A673 (cell line): ENCODE results near the gene RALGPS1. TPM values are rescaled to one million over a fixed set of nuclear protein-coding genes. Genes with fewer than 3 reads are reported as not detected.

Experiments
- BruUV-seq: library from RNA; stranded (reverse); fragments of 400-500 nt; replicated peaks from 2 replicates; lab custom pipeline; 2021; lab: Mats Ljungman, UMichigan
- CTCF ChIA-PET: fragments of 300-600 bp; sonication (Branson Sonifier 250); formaldehyde crosslinking; loops from one replicate; lab custom pipeline; 2022; ENCODE audit warnings: antibody characterized with exemption; lab: Charles Lee
- POLR2A ChIA-PET: fragments of 300-600 bp; sonication (Branson Sonifier 250); formaldehyde crosslinking; loops from one replicate; lab custom pipeline; 2022; ENCODE audit warnings: antibody characterized with exemption; ENCODE audit not compliant: low non-redundant PET; lab: Charles Lee
- DNase-seq: peaks from one replicate; pipeline ENCODE4 v3.0.0-alpha.2; 2015; ENCODE audit warnings: low spot score
- H3K27ac ChIP-seq: fragments of 200-600 bp; sonication (generic); 2 replicates; pipeline ENCODE4 v1.5.1; 2016; ENCODE audit warnings: mixed run types, low read depth, mild to moderate bottlenecking, mixed read lengths, antibody characterized with exemption, low read length; ENCODE audit not compliant: poor library complexity, severe bottlenecking
- H3K27me3 ChIP-seq: fragments of 200-600 bp; sonication (generic); replicated peaks from 2 replicates; pipeline ENCODE4 v1.6.1; 2017; ENCODE audit warnings: mixed run types, low read depth, mild to moderate bottlenecking, mixed read lengths, antibody characterized with exemption, low read length; ENCODE audit not compliant: insufficient read depth, poor library complexity
- H3K36me3 ChIP-seq: fragments of 200-600 bp; sonication (generic); 2 replicates; pipeline ENCODE4 v1.6.1; 2016; ENCODE audit warnings: mixed run types, mild to moderate bottlenecking, mixed read lengths, antibody characterized with exemption, low read length; ENCODE audit not compliant: insufficient read depth, poor library complexity, severe bottlenecking
- H3K4me1 ChIP-seq: fragments of 200-600 bp; sonication (generic); 2 replicates; pipeline ENCODE4 v1.6.1; 2017; ENCODE audit warnings: mixed run types, mild to moderate bottlenecking, mixed read lengths, antibody characterized with exemption, low read length; ENCODE audit not compliant: insufficient read depth, poor library complexity, severe bottlenecking
- H3K4me3 ChIP-seq: fragments of 200-600 bp; sonication (generic); 2 replicates; pipeline ENCODE4 v1.5.1; 2016; ENCODE audit warnings: low read depth, mixed run types, mild to moderate bottlenecking, mixed read lengths, low read length; ENCODE audit not compliant: poor library complexity, severe bottlenecking
- H3K9me3 ChIP-seq: fragments of 200-600 bp; sonication (generic); 2 replicates; pipeline ENCODE4 v1.6.1; 2016; ENCODE audit warnings: mixed run types, low read depth, mild to moderate bottlenecking, mixed read lengths, antibody characterized with exemption, low read length; ENCODE audit not compliant: poor library complexity, severe bottlenecking
- CTCF ChIP-seq: fragments of 300-800, 200-600 bp; sonication (generic); conservative IDR thresholded peaks from 2 replicates; pipeline ENCODE4 v1.5.1; 2017; ENCODE audit warnings: low read depth, mild to moderate bottlenecking, antibody characterized with exemption, low read length, moderate library complexity, mixed read lengths
- EZH2 ChIP-seq: fragments of 200-600 bp; sonication (generic); IDR thresholded peaks from 2 replicates; pipeline ENCODE4 v1.6.1; 2017; ENCODE audit warnings: borderline replicate concordance, low read depth, mild to moderate bottlenecking, mixed read lengths, antibody characterized with exemption, low read length; ENCODE audit not compliant: poor library complexity, severe bottlenecking
- intact Hi-C: fragments of 100-400 bp; cut with micrococcal nuclease; formaldehyde crosslinking; loops from one replicate; pipeline ENCODE4 v1.10.0; 2022; ENCODE audit not compliant: unreplicated experiment
- total RNA-seq: library from RNA; stranded (reverse); gene quantifications from 2 replicates; pipeline ENCODE4 v1.2.3, GENCODE V29; 2021

RALGPS1 gene
- total RNA-seq, 1 experiment from 2014 or later = 3.9 TPM

DNA sequence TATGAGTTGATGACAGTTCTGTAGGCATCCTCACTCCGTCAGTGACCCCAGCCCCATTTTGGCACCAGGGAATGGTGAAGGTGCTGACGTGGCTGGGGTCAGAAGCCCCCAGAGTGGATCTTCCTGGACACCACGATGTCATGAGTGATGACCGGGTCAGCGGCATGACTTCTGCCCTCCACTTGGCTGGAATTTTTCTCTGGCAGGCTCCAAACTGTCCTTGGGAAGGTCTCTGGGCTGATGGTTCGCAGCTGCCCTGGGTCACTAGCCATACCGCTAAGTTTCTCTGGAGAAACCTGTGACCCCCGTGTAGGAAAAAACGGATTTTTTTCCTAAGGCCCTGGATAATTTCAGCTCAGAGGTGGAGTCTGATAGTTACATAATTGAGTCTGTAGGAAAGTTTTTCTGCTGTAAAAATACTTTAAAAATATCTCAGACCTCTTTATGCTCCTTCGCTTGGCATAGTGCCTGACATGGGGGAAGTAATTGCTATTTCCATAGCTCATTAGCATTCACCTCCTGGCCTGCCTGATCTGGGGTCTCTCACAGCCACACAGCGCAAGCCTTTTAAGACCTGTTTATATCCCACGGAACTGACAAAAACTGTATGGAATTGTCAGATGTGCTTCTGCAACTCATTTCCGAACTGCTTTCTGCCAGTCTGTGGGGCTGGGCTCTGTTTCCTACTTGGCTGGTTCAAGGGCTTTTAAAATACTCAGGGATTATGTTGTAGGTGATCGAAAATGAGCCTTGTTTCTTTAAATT lies 138.7 kb downstream of the RALGPS1 start:
- DNase-seq = no peak
- no peaks in the 10 kb centered on the region for H3K9me3 ChIP-seq
- H3K27me3 ChIP-seq = no peaks in the 10 kb centered on the region
- H3K4me1 ChIP-seq = peaks cover 23% of the 10 kb centered on the region
- no peaks in the 10 kb centered on the region for H3K36me3 ChIP-seq
- H3K27ac ChIP-seq = no peak overlapping the region
- TF ChIP-seq CTCF (no peak), EZH2 (no peak)
- H3K4me3 ChIP-seq = no peak overlapping the region
- POLR2A ChIA-PET = no interaction called here
- intact Hi-C loops = no loop called here
- no TSS peak for BruUV-seq
- CTCF ChIA-PET = no interaction called here

- H3K36me3 ChIP-seq = no peaks in the 10 kb centered on the region
- POLR2A ChIA-PET = no interaction called here
- H3K27me3 ChIP-seq = no peaks in the 10 kb centered on the region
- CTCF ChIA-PET = no interaction called here
- intact Hi-C loops = no loop called here
- no TSS peak for BruUV-seq
- peaks cover 23% of the 10 kb centered on the region for H3K4me1 ChIP-seq
- H3K4me3 ChIP-seq = no peak overlapping the region
- H3K27ac ChIP-seq = no peak overlapping the region
- no peak for TF ChIP-seq CTCF
- TF ChIP-seq EZH2 = no peak
- no peak for DNase-seq
- no peaks in the 10 kb centered on the region for H3K9me3 ChIP-seq
Measured at GRCh38 chr9:127053960-127054359, 139.4 kb downstream of the RALGPS1 start.

- no peak for TF ChIP-seq EZH2
- TF ChIP-seq CTCF = no peak
- no TSS peak for BruUV-seq
- Histone ChIP-seq H3K4me1 (peaks cover 13% of the 10 kb centered on the region), H3K27ac (no peak overlapping the region), H3K4me3 (no peak overlapping the region), H3K9me3 (no peaks in the 10 kb centered on the region), H3K36me3 (no peaks in the 10 kb centered on the region), H3K27me3 (no peaks in the 10 kb centered on the region)
- POLR2A ChIA-PET = no interaction called here
- DNase-seq = no peak
- intact Hi-C loops = no loop called here
- CTCF ChIA-PET = no interaction called here
Measured at GRCh38 chr9:127055745-127056402, 141.3 kb downstream of the RALGPS1 start.
